Measurements from ENCODE around the gene MIGA1. TPM values are rescaled to one million over a fixed set of nuclear protein-coding genes. Genes with fewer than 3 reads are reported as not detected.

The MIGA1 gene
- total and polyA plus RNA-seq, 2 of the 13 experiments (the other 11 are each of a cell fraction or from before 2014, with no cell fraction given), result 3.8 to 6.6 TPM

DNA sequence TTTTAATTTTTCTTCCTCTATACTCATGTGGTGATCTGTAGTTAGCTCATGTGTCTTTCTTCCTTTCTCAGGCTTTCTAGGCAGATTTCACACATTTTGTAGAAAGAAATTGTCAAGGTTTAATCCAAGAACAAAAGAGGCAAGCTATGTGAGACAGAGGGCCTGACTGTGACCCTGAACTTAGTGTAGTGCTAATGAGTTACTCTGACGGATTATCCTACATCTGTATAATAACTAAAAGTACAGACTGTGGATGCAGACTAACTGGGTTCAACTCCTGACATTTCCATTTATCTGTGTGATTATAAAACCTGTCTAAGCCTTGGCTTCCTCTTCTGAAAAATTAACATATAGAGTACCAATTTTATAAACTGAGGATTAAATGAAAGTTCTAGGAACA is 40.7 kb downstream of the MIGA1 start (continued):
- no peak for TF ChIP-seq SKIL (CRISPR knock-in tag; IDR thresholded peaks at IDR 0.05; ENCODE audit: borderline replicate concordance)

DNA sequence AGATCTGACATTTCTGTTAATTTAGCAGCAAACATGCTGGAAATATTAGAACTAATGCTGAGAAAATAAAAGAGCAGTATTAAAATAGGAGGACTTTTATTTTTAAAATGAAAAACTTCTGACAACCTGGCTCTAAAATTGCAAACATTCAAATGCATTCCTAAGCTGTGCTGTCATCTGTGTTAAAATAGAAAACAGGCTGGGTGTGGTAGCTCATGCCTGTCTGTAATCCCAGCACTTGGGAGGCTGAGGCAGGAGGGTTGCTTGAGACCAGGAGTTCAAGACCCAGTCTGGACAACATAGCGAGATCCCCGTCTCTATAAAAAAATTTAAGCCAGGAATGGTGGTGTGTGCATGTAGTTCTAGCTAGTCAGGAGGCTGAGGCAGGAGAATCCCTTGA is 44.6 kb downstream of the MIGA1 start:
- ChIA-PET POLR2A (no interaction called here), CTCF (ENCODE audit: low intra/inter-chr PET ratio, low total read pairs) (no interaction called here)
- in situ Hi-C loops (cut with HindIII; ENCODE audit: extremely low pct_ligation_motif_present, low pct_unique_long_range_greater_than_20kb) (no loop called here), intact Hi-C loops (cut with micrococcal nuclease; ENCODE audit: unreplicated experiment) (no loop called here)
- 100% methylated on average over 2 of the region's 2 CpGs for WGBS (ENCODE audit: low lambda C conversion rate)
- Histone ChIP-seq H3K27ac (ENCODE audit: extremely low read length, insufficient read depth, low read length) (no peak overlapping the region), H3K9me3 (ENCODE audit: low read length) (no peaks in the 10 kb centered on the region), H4K20me1 (ENCODE audit: insufficient read depth, low read length) (no peaks in the 10 kb centered on the region), H3K4me2 (ENCODE audit: low read depth, low read length) (no peak overlapping the region), H3K9ac (ENCODE audit: insufficient read depth, low read depth, low read length) (no peak overlapping the region), H3K79me2 (ENCODE audit: insufficient read depth, low read length) (no peaks in the 10 kb centered on the region), H3K27me3 (ENCODE audit: control insufficient read depth in 1 of 2, insufficient read depth in 2 of 2, low read length in 2 of 2) (no peaks in the 10 kb centered on the region), H2AFZ (ENCODE audit: low read length) (no peak overlapping the region), H3K4me3 (replicated peaks in 1 of 3; ENCODE audit: insufficient read depth in 1 of 3, low read depth in 2 of 3, low read length in 3 of 3) (no peak overlapping the region), H3K36me3 (replicated peaks in 1 of 2; ENCODE audit: control insufficient read depth in 1 of 2, insufficient read depth in 2 of 2, low read length in 2 of 2) (peaks cover 0 to 2% of the 10 kb centered on the region in 2 experiments; a peak in 3 of 5 replicates), H3K4me1 (ENCODE audit: insufficient read depth, low read length) (no peaks in the 10 kb centered on the region)
- DNase-seq (ENCODE audit: low spot score) (peak; percentile 4), ATAC-seq (no peak), FAIRE-seq (peak; percentile 39)
- BruUV-seq (replicated peaks), result no TSS peak
- TF ChIP-seq ZNF451 (CRISPR knock-in tag; IDR thresholded peaks at IDR 0.05) (no peak), SAP130 (CRISPR knock-in tag; IDR thresholded peaks at IDR 0.05; ENCODE audit: low read depth) (no peak), ZNF562 (CRISPR knock-in tag; IDR thresholded peaks at IDR 0.05; ENCODE audit: borderline replicate concordance) (no peak), ZBTB38 (CRISPR knock-in tag; IDR thresholded peaks at IDR 0.05) (no peak), KLF15 (CRISPR knock-in tag; IDR thresholded peaks at IDR 0.05; ENCODE audit: borderline replicate concordance) (no peak), ZNF530 (CRISPR knock-in tag; IDR thresholded peaks at IDR 0.05; ENCODE audit: low read depth) (no peak), MED8 (CRISPR knock-in tag; IDR thresholded peaks at IDR 0.05; ENCODE audit: insufficient replicate concordance) (no peak), SP2 (CRISPR knock-in tag; IDR thresholded peaks at IDR 0.05) (no peak), PAF1 (CRISPR knock-in tag; IDR thresholded peaks at IDR 0.05) (no peak), MAZ (IDR thresholded peaks at IDR 0.05; ENCODE audit: borderline replicate concordance, low read depth, low read length) (no peak), MAZ (CRISPR knock-in tag; IDR thresholded peaks at IDR 0.05; ENCODE audit: low read depth) (no peak), ZFP36L2 (CRISPR knock-in tag; IDR thresholded peaks at IDR 0.05) (no peak), ARNT2 (CRISPR knock-in tag; IDR thresholded peaks at IDR 0.05; ENCODE audit: low read depth) (no peak), ZNF768 (CRISPR knock-in tag; IDR thresholded peaks at IDR 0.05) (no peak), RAD51 (IDR thresholded peaks at IDR 0.05; ENCODE audit: borderline replicate concordance) (no peak), ZNF615 (CRISPR knock-in tag; IDR thresholded peaks at IDR 0.05; ENCODE audit: borderline replicate concordance) (no peak)

Measured in HepG2 (cell line).